Measurements from ENCODE around the gene AXIN2. TPM values are rescaled to one million over a fixed set of nuclear protein-coding genes. Genes with fewer than 3 reads are reported as not detected.

Gene AXIN2
- polyA plus RNA-seq, 3 donors: 0.10 TPM; not detected in 2

GRCh38 chr17:65553009-65553645, 8.3 kb downstream of the AXIN2 start:
- Mint-ChIP-seq H3K36me3 (no peaks in the 10 kb centered on the region), H3K27ac (peak overlapping the region in 1 of 7 donors; percentile 47), H3K4me1 (no peaks in the 10 kb centered on the region), H3K4me3 (peak overlapping the region in 1 of 2 donors; percentile 23), H3K9me3 (no peaks in the 10 kb centered on the region), H3K27me3 (ENCODE audit: low read depth in 3 of 3) (peaks cover 8 to 16% (median 9%) of the 10 kb centered on the region in 3 donors)
- Histone ChIP-seq H3K9me3 (replicated peaks in 1 of 2; ENCODE audit: control insufficient read depth in 1 of 2, insufficient read depth in 1 of 2, low read length in 2 of 2) (peaks cover 0 to 5% of the 10 kb centered on the region in 2 donors), H3K4me3 (replicated peaks in 1 of 3; ENCODE audit: low read depth in 2 of 3, low read length in 3 of 3) (no peak overlapping the region), H3K4me2 (replicated peaks; ENCODE audit: extremely low read depth, low read length, poor library complexity, severe bottlenecking) (no peak overlapping the region), H2AFZ (ENCODE audit: insufficient read depth, low read depth, low read length, poor library complexity, severe bottlenecking) (no peak overlapping the region), H3K36me3 (replicated peaks in 1 of 2; ENCODE audit: control insufficient read depth in 1 of 2, insufficient read depth in 2 of 2, low read length in 2 of 2) (no peaks in the 10 kb centered on the region), H3K79me2 (ENCODE audit: insufficient read depth, low read length) (no peaks in the 10 kb centered on the region), H3K9ac (ENCODE audit: insufficient read depth, low read length, poor library complexity, severe bottlenecking) (no peak overlapping the region), H4K20me1 (ENCODE audit: insufficient read depth, low read length) (no peaks in the 10 kb centered on the region), H3K4me1 (ENCODE audit: control insufficient read depth in 1 of 2, insufficient read depth in 2 of 2, low read length in 2 of 2) (no peaks in the 10 kb centered on the region), H3K27ac (ENCODE audit: low read depth in 1 of 2, low read length in 2 of 2) (no peak overlapping the region), H3K27me3 (ENCODE audit: control insufficient read depth in 2 of 2, insufficient read depth in 2 of 2, low read length in 2 of 2) (peaks cover 15 to 17% of the 10 kb centered on the region in 2 donors)
- no peak for TF ChIP-seq CTCF (IDR thresholded peaks at IDR 0.05)
- intact Hi-C loops (cut with micrococcal nuclease): no loop called here
- no peak for DNase-seq
- no CpG with 5 or more reads among the region's 6 CpGs for WGBS (ENCODE audit: insufficient coverage)

- peak overlapping the region in 1 of 2 donors; percentile 5 for H3K4me3 Mint-ChIP-seq
- H3K36me3 Mint-ChIP-seq: no peaks in the 10 kb centered on the region
- DNase-seq: no peak
- Histone ChIP-seq H3K4me3 (replicated peaks in 1 of 3; ENCODE audit: low read depth in 2 of 3, low read length in 3 of 3) (no peak overlapping the region), H3K27ac (ENCODE audit: low read depth in 1 of 2, low read length in 2 of 2) (no peak overlapping the region), H3K27me3 (ENCODE audit: control insufficient read depth in 2 of 2, insufficient read depth in 2 of 2, low read length in 2 of 2) (peaks cover 8% of the 10 kb centered on the region in 2 donors), H3K9ac (ENCODE audit: insufficient read depth, low read length, poor library complexity, severe bottlenecking) (no peak overlapping the region), H3K4me1 (ENCODE audit: control insufficient read depth in 1 of 2, insufficient read depth in 2 of 2, low read length in 2 of 2) (no peaks in the 10 kb centered on the region), H3K79me2 (ENCODE audit: insufficient read depth, low read length) (no peaks in the 10 kb centered on the region), H3K36me3 (replicated peaks in 1 of 2; ENCODE audit: control insufficient read depth in 1 of 2, insufficient read depth in 2 of 2, low read length in 2 of 2) (no peaks in the 10 kb centered on the region), H3K4me2 (replicated peaks; ENCODE audit: extremely low read depth, low read length, poor library complexity, severe bottlenecking) (no peak overlapping the region), H4K20me1 (ENCODE audit: insufficient read depth, low read length) (no peaks in the 10 kb centered on the region), H3K9me3 (replicated peaks in 1 of 2; ENCODE audit: control insufficient read depth in 1 of 2, insufficient read depth in 1 of 2, low read length in 2 of 2) (no peaks in the 10 kb centered on the region), H2AFZ (ENCODE audit: insufficient read depth, low read depth, low read length, poor library complexity, severe bottlenecking) (no peak overlapping the region)
- no peaks in the 10 kb centered on the region for H3K9me3 Mint-ChIP-seq
- WGBS (ENCODE audit: insufficient coverage): 95% methylated on average over 4 of the region's 4 CpGs
- no peak overlapping the region for H3K27ac Mint-ChIP-seq
- H3K27me3 Mint-ChIP-seq (ENCODE audit: low read depth in 3 of 3): peaks cover 8 to 16% (median 11%) of the 10 kb centered on the region in 3 donors
- H3K4me1 Mint-ChIP-seq: no peaks in the 10 kb centered on the region
- intact Hi-C loops (cut with micrococcal nuclease): no loop called here
- no peak for TF ChIP-seq CTCF (IDR thresholded peaks at IDR 0.05)
These were observed 9.2 kb downstream of the AXIN2 start for GRCh38 chr17:65552214-65552613.
